ENCODE results near the gene GAD2. TPM values are rescaled to one million over a fixed set of nuclear protein-coding genes. Genes with fewer than 3 reads are reported as not detected.
A peak's percentile ranks its signal among the peaks of the same experiment; 100 is the strongest.

Gene GAD2
- total RNA-seq, 1 donor from 2014 or later, result 6.5 TPM

DNA sequence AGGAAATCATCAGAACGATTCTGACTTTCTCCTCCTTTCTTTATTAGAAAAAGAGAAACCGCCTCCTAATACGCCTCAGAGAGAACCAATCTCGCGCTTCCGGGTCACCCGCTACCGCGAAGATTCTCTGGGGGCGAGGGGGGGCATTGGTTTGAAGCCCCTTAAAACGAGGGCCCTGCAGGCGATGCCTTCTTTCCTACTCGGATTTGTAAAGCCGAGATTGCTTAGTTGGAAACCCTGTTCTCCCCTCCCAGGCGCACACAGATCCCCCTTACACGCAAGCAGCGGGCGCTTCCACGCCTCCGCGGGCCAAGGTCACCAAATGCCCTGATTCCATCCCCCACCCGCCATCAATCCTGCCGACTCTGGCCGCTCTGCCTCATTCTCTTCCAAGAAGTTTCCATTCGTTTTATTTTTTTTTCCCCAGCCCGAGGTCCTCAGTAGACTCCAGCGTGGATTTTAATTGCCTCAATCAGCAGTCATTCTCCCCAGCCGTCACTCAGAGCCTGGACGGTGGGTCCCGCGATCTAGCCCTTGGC, 1.1 kb upstream of the GAD2 start:
- Mint-ChIP-seq H3K4me3 (ENCODE audit: low read depth) (peak overlapping the region; percentile 72), H3K27me3 (peaks cover 85% of the 10 kb centered on the region), H3K4me1 (ENCODE audit: low read depth) (peaks cover 18% of the 10 kb centered on the region), H3K36me3 (ENCODE audit: insufficient read depth) (no peaks in the 10 kb centered on the region), H3K27ac (peak overlapping the region; percentile 58), H3K9me3 (ENCODE audit: low read depth) (no peaks in the 10 kb centered on the region)
- DNase-seq (ENCODE audit: low spot score, unreplicated experiment), result no peak
- TF ChIP-seq, protein P1, sequence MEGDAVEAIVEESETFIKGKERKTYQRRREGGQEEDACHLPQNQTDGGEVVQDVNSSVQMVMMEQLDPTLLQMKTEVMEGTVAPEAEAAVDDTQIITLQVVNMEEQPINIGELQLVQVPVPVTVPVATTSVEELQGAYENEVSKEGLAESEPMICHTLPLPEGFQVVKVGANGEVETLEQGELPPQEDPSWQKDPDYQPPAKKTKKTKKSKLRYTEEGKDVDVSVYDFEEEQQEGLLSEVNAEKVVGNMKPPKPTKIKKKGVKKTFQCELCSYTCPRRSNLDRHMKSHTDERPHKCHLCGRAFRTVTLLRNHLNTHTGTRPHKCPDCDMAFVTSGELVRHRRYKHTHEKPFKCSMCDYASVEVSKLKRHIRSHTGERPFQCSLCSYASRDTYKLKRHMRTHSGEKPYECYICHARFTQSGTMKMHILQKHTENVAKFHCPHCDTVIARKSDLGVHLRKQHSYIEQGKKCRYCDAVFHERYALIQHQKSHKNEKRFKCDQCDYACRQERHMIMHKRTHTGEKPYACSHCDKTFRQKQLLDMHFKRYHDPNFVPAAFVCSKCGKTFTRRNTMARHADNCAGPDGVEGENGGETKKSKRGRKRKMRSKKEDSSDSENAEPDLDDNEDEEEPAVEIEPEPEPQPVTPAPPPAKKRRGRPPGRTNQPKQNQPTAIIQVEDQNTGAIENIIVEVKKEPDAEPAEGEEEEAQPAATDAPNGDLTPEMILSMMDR (IDR thresholded peaks at IDR 0.05; ENCODE audit: unreplicated experiment), result no peak

DNA sequence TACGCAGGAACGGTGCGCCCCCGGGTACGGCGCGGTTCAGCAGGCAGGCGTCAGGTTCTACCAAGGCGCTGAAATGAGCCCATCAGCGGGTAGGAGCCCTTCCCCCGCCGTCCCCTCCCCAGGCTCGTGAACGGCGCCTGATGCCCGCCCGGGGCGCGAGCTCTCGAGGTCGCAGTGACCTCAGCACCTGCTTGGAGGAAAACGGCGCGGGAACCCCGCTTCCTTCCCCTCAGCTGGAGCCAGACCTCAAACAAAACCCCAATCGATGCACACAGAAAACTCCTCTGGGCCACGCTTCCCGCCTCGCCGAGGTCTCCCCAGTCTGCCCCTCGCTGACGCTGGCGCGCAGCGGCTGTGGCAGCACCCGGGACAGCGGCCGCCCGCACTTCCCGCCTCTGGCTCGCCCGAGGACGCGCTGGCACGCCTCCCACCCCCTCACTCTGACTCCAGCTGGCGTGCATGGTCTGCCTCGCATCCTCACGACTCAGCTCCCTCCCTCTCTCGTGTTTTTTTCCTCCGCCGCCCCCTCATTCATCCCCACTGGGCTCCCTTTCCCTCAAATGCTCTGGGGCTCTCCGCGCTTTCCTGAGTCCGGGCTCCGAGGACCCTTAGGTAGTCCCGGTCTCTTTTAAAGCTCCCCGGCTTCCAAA, 514 bp upstream of the GAD2 start:
- Mint-ChIP-seq H3K27me3 (peaks cover 91% of the 10 kb centered on the region), H3K36me3 (ENCODE audit: insufficient read depth) (no peaks in the 10 kb centered on the region), H3K4me1 (ENCODE audit: low read depth) (peaks cover 18% of the 10 kb centered on the region), H3K4me3 (ENCODE audit: low read depth) (peak overlapping the region; percentile 72), H3K9me3 (ENCODE audit: low read depth) (no peaks in the 10 kb centered on the region), H3K27ac (peak overlapping the region; percentile 58)
- TF ChIP-seq, protein P1 (IDR thresholded peaks at IDR 0.05; ENCODE audit: unreplicated experiment), result no peak
- peak; percentile 72 for DNase-seq (ENCODE audit: low spot score, unreplicated experiment)

DNA sequence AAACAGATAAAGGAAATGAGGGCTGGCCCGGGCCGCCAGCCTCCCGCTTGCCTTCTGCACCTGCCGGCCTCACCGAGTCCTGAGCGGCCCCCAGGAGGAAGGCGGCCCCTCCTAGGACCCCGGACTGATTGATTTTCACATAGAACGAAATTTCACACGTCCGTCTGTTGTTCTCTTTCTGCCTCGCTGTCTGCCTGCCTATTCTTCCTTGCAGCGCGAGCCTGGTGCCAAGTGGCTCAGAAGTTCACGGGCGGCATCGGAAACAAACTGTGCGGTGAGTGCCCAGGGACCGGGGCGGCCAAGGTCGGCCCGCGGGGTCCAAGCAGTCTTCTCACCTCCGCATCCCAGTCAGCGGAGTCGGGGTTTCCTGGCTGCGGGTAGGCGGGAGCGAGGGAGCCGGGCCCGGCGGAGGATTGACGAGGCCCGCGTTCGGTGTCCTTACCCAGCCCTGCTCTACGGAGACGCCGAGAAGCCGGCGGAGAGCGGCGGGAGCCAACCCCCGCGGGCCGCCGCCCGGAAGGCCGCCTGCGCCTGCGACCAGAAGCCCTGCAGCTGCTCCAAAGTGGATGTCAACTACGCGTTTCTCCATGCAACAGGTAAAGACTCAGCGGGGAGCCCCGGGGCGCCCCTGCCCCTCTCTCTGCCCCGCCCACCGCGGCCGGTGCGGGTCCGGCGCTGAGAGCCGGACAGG, 967 bp downstream of the GAD2 start:
- no peak for DNase-seq (ENCODE audit: low spot score, unreplicated experiment)
- Mint-ChIP-seq H3K4me1 (ENCODE audit: low read depth) (peaks cover 19% of the 10 kb centered on the region), H3K27me3 (peaks cover 95% of the 10 kb centered on the region), H3K36me3 (ENCODE audit: insufficient read depth) (no peaks in the 10 kb centered on the region), H3K4me3 (ENCODE audit: low read depth) (peak overlapping the region; percentile 72), H3K27ac (no peak overlapping the region), H3K9me3 (ENCODE audit: low read depth) (no peaks in the 10 kb centered on the region)
- TF ChIP-seq, protein P1 (IDR thresholded peaks at IDR 0.05; ENCODE audit: unreplicated experiment), result no peak

DNA sequence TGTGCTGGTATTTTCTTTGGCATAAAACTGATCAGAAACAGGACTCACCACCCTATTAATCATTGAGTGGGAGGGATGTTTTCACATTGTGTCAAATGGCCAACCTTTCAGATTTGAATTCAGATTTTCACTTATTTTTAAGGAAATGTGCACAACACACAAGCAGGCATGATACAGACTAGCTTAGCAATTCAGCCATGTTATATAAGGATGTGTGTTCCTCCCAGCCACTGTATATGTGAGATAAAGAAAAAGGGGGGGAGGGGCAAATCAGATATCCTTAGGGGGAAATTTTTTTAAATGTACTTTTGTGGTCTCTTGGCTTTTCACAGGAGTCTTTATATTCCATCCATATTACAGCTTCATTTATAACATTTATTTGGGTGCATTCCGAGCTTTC, 3.1 kb downstream of the GAD2 start:
- H3K27ac Mint-ChIP-seq, result no peak overlapping the region
- no peaks in the 10 kb centered on the region for H3K36me3 Mint-ChIP-seq (ENCODE audit: insufficient read depth)

DNA sequence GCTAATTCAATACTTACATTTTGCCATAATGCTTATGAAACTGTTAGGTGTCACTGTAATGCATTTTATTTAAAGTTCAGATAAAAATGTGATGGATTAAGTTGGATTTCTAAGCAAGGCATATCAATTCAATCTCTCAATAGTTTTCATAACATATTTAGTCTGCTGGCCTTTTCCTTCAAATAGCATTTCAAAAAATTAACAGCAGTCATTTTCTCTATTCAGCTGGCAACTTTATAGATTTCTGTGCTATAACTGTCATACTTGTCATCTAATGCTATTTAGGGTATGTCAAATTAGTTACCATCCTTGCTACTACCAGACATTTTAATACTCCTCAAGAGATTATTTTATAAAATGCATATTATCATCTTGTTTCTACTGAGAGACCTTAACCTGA, 4.3 kb downstream of the GAD2 start:
- no peak for DNase-seq (ENCODE audit: low spot score, unreplicated experiment)

More for the DNA sequence above, 3.1 kb downstream of the GAD2 start:
- TF ChIP-seq, protein P1 (IDR thresholded peaks at IDR 0.05; ENCODE audit: unreplicated experiment), result no peak
- Mint-ChIP-seq H3K27me3 (peaks cover 92% of the 10 kb centered on the region), H3K4me3 (ENCODE audit: low read depth) (no peak overlapping the region), H3K9me3 (ENCODE audit: low read depth) (no peaks in the 10 kb centered on the region), H3K4me1 (ENCODE audit: low read depth) (peaks cover 21% of the 10 kb centered on the region)
- DNase-seq (ENCODE audit: low spot score, unreplicated experiment), result no peak

More for the DNA sequence above, 4.3 kb downstream of the GAD2 start:
- Mint-ChIP-seq H3K9me3 (ENCODE audit: low read depth) (no peaks in the 10 kb centered on the region), H3K27ac (no peak overlapping the region), H3K36me3 (ENCODE audit: insufficient read depth) (no peaks in the 10 kb centered on the region), H3K4me1 (ENCODE audit: low read depth) (peaks cover 17% of the 10 kb centered on the region), H3K4me3 (ENCODE audit: low read depth) (no peak overlapping the region), H3K27me3 (peaks cover 85% of the 10 kb centered on the region)
- TF ChIP-seq, protein P1 (IDR thresholded peaks at IDR 0.05; ENCODE audit: unreplicated experiment), result no peak
